ENCODE data around the gene ZFHX3. TPM values are rescaled to one million over a fixed set of nuclear protein-coding genes. Genes with fewer than 3 reads are reported as not detected.

ZFHX3 gene
- total and polyA plus RNA-seq, 4 donors = 1.5 to 5.9 (median 3.0) TPM

GRCh38 chr16:72865258-72865657, 182.7 kb downstream of the ZFHX3 start:
- no peak for TF ChIP-seq FOXA2 (IDR thresholded peaks at IDR 0.05)
- TF ChIP-seq REST (IDR thresholded peaks at IDR 0.05) = no peak
- TF ChIP-seq ATF3 (IDR thresholded peaks at IDR 0.05) = no peak
- no peak for TF ChIP-seq CTCF (IDR thresholded peaks at IDR 0.05; ENCODE audit: low read depth, low read length, missing input control)
- TF ChIP-seq HNF4A (conservative IDR thresholded peaks at IDR 0.05) = no peak
- TF ChIP-seq JUND (IDR thresholded peaks at IDR 0.05) = no peak
- TF ChIP-seq TAF1 (conservative IDR thresholded peaks at IDR 0.05) = no peak
- TF ChIP-seq SP1 (IDR thresholded peaks at IDR 0.05) = no peak
- no peak for TF ChIP-seq HNF4G (IDR thresholded peaks at IDR 0.05)
- no peak for TF ChIP-seq MAX (IDR thresholded peaks at IDR 0.05)
- TF ChIP-seq EGR1 (IDR thresholded peaks at IDR 0.05; ENCODE audit: low read depth in 2 of 2) = no peak
- no peak for TF ChIP-seq RXRA (IDR thresholded peaks at IDR 0.05)

GRCh38 chr16:72864130-72864833, 183.6 kb downstream of the ZFHX3 start:
- H3K27me3 ChIP-seq (ENCODE audit: control insufficient read depth in 4 of 4, insufficient read depth in 4 of 4, low read length in 3 of 4) = no peaks in the 10 kb centered on the region
- H3K9me3 ChIP-seq (ENCODE audit: control insufficient read depth in 4 of 4, low read length in 3 of 4) = no peaks in the 10 kb centered on the region
- no peak overlapping the region for H3K27ac ChIP-seq (ENCODE audit: low read depth in 1 of 2, low read length in 2 of 2)
- TF ChIP-seq ZBTB33 (IDR thresholded peaks at IDR 0.05) = no peak
- no peak for TF ChIP-seq TAF1 (conservative IDR thresholded peaks at IDR 0.05)
- TF ChIP-seq FOXA1 (IDR thresholded peaks at IDR 0.05) = no peak
- no peak for TF ChIP-seq EGR1 (IDR thresholded peaks at IDR 0.05; ENCODE audit: low read depth in 2 of 2)
- no peak for TF ChIP-seq RAD21 (IDR thresholded peaks at IDR 0.05)
- no peak for TF ChIP-seq NR2F2 (IDR thresholded peaks at IDR 0.05)
- no peak for TF ChIP-seq MAX (IDR thresholded peaks at IDR 0.05)
- no peaks in the 10 kb centered on the region for H3K4me1 ChIP-seq (ENCODE audit: control insufficient read depth in 4 of 4, insufficient read depth in 4 of 4, low read length in 3 of 4)
- peaks cover 0 to 9% (median 0%) of the 10 kb centered on the region in 4 donors for H3K36me3 ChIP-seq (ENCODE audit: control insufficient read depth in 4 of 4, insufficient read depth in 3 of 4, low read depth in 1 of 4, low read length in 3 of 4)
- H3K9ac ChIP-seq (ENCODE audit: low read depth in 1 of 2, low read length in 2 of 2) = no peak overlapping the region
- DNase-seq (ENCODE audit: low spot score) = no peak
- no peak overlapping the region for H3K4me3 ChIP-seq (ENCODE audit: low read depth in 1 of 3, low read length in 3 of 3)
- WGBS = 93% methylated on average over 6 of the region's 6 CpGs

More at GRCh38 chr16:72865258-72865657, 182.7 kb downstream of the ZFHX3 start:
- WGBS = 94% methylated on average over 5 of the region's 5 CpGs
- Histone ChIP-seq H3K9ac (ENCODE audit: low read depth in 1 of 2, low read length in 2 of 2) (no peak overlapping the region), H3K27ac (ENCODE audit: low read depth in 1 of 2, low read length in 2 of 2) (no peak overlapping the region), H3K9me3 (ENCODE audit: control insufficient read depth in 4 of 4, low read length in 3 of 4) (no peaks in the 10 kb centered on the region), H3K4me1 (ENCODE audit: control insufficient read depth in 4 of 4, insufficient read depth in 4 of 4, low read length in 3 of 4) (no peaks in the 10 kb centered on the region), H3K27me3 (ENCODE audit: control insufficient read depth in 4 of 4, insufficient read depth in 4 of 4, low read length in 3 of 4) (no peaks in the 10 kb centered on the region), H3K4me3 (ENCODE audit: low read depth in 1 of 3, low read length in 3 of 3) (no peak overlapping the region), H3K36me3 (ENCODE audit: control insufficient read depth in 4 of 4, insufficient read depth in 3 of 4, low read depth in 1 of 4, low read length in 3 of 4) (peaks cover 0 to 9% (median 0%) of the 10 kb centered on the region in 4 donors)
- no peak for DNase-seq (ENCODE audit: low spot score)

All from liver (tissue), 9 donors.